ENCODE measurements around the gene SLC11A1. TPM values are rescaled to one million over a fixed set of nuclear protein-coding genes. Genes with fewer than 3 reads are reported as not detected.

Gene SLC11A1
- total RNA-seq, 1 donor from 2014 or later: not detected

DNA sequence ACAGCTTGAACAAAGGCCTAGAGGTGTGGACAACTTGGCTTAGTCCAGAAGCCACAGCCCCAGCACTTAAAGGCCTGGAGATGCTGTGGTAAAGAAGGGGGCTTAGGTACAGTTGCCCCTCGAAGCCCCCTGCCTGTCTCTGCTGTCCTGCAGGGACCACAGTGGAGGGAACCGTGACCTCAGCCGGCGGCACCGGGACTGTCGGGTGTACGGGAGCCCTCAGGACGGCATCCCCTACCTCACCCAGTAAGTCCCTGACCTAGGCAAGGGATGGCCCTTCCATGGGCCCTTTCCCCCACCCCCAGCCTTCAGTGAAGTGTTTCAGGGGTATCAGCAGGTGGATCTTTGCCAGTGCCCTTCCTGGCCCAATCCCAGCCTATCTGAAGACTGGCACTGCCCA, 40.7 kb upstream of the SLC11A1 start:
- Mint-ChIP-seq H3K4me3 (ENCODE audit: unreplicated experiment) (no peak overlapping the region), H3K27me3 (ENCODE audit: unreplicated experiment) (peaks cover 12% of the 10 kb centered on the region), H3K36me3 (ENCODE audit: low read depth, unreplicated experiment) (peaks cover 7% of the 10 kb centered on the region), H3K27ac (ENCODE audit: unreplicated experiment) (no peak overlapping the region), H3K4me1 (ENCODE audit: unreplicated experiment) (peaks cover 2% of the 10 kb centered on the region), H3K9me3 (ENCODE audit: unreplicated experiment) (no peaks in the 10 kb centered on the region)
- TF ChIP-seq, protein P1, sequence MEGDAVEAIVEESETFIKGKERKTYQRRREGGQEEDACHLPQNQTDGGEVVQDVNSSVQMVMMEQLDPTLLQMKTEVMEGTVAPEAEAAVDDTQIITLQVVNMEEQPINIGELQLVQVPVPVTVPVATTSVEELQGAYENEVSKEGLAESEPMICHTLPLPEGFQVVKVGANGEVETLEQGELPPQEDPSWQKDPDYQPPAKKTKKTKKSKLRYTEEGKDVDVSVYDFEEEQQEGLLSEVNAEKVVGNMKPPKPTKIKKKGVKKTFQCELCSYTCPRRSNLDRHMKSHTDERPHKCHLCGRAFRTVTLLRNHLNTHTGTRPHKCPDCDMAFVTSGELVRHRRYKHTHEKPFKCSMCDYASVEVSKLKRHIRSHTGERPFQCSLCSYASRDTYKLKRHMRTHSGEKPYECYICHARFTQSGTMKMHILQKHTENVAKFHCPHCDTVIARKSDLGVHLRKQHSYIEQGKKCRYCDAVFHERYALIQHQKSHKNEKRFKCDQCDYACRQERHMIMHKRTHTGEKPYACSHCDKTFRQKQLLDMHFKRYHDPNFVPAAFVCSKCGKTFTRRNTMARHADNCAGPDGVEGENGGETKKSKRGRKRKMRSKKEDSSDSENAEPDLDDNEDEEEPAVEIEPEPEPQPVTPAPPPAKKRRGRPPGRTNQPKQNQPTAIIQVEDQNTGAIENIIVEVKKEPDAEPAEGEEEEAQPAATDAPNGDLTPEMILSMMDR (IDR thresholded peaks at IDR 0.05; ENCODE audit: unreplicated experiment): no peak
- no peak for DNase-seq (ENCODE audit: low spot score)

DNA sequence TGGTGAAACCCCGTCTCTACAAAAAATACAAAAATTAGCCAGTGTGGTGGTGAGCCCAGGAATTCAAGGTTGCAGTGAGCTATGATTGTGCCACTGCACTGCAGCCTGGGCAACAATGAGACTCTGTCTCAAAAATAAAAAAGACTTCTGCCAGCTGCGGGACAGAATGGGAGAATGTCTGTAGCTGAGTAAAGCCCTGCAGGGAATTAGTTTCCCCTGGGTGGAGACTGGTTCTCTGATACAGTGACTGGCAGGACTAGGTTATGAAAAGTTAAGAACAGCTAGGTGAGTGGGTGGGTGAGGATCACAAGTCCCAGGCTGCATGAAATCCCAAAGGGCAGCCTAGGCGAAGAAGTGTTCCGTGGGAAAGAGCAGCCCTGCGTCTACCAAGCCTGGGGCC, 39.2 kb upstream of the SLC11A1 start:
- no peak overlapping the region for H3K4me3 Mint-ChIP-seq (ENCODE audit: unreplicated experiment)
- DNase-seq (ENCODE audit: low spot score): no peak
- peaks cover 10% of the 10 kb centered on the region for H3K36me3 Mint-ChIP-seq (ENCODE audit: low read depth, unreplicated experiment)
- peaks cover 14% of the 10 kb centered on the region for H3K27me3 Mint-ChIP-seq (ENCODE audit: unreplicated experiment)
- peaks cover 4% of the 10 kb centered on the region for H3K4me1 Mint-ChIP-seq (ENCODE audit: unreplicated experiment)
- TF ChIP-seq, protein P1 (IDR thresholded peaks at IDR 0.05; ENCODE audit: unreplicated experiment): no peak
- no peak overlapping the region for H3K27ac Mint-ChIP-seq (ENCODE audit: unreplicated experiment)
- H3K9me3 Mint-ChIP-seq (ENCODE audit: unreplicated experiment): no peaks in the 10 kb centered on the region

DNA sequence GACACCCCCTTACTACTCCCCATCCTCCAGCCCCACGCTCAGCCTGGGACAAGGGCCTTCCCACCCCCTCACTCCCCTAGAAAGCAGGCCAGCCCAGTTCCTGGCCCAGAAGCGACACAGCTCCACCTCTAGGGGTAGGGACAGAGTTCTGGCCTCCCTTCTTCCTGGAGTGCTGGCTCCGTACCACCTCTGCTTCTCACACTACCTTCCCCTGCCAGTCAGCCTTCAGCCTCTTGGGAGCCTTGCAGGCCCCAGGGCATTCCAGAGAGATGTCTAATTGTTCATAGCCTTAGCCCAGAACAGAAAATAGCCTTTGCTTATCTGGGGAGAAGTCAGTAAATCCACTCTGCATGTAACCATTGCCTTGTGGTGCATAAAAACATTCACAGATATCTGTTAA, 38.5 kb upstream of the SLC11A1 start:
- H3K27me3 Mint-ChIP-seq (ENCODE audit: unreplicated experiment): peaks cover 14% of the 10 kb centered on the region
- H3K9me3 Mint-ChIP-seq (ENCODE audit: unreplicated experiment): no peaks in the 10 kb centered on the region
- no peak overlapping the region for H3K27ac Mint-ChIP-seq (ENCODE audit: unreplicated experiment)
- DNase-seq (ENCODE audit: low spot score): no peak
- TF ChIP-seq, protein P1 (IDR thresholded peaks at IDR 0.05; ENCODE audit: unreplicated experiment): no peak
- peaks cover 10% of the 10 kb centered on the region for H3K36me3 Mint-ChIP-seq (ENCODE audit: low read depth, unreplicated experiment)
- H3K4me1 Mint-ChIP-seq (ENCODE audit: unreplicated experiment): peaks cover 4% of the 10 kb centered on the region
- no peak overlapping the region for H3K4me3 Mint-ChIP-seq (ENCODE audit: unreplicated experiment)

DNA sequence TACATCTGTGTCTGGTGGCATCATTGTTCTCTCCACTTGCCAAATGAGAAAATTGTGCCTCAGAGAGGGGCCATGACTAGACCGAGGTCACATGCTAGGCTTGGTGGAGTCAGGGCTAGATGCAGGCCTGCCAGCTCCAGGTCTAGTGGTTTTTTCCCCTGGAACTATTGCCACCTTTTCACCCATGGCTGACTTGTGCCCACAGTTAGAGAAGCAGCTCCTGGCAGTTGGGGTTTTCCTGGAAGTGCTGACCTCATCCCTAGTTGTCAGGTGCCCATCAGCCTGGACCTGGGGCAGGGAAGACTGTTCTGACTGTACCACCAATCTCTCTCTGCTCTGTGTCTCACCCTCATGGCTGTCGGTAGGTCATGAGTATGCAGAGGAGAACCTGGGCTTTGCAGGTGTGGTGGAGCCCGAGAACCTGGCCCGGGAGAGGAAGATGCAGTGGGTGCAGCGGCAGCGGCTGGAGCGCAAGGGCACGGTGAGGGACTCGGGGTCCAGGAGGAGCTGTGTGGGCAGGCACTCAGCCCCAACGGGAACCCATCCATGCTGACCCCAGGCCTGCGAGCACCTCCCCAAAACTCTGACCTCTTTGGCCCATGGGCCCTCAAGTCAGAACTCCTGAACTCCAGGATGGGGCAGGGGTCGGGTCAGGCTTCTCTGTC, 37.9 kb upstream of the SLC11A1 start:
- Mint-ChIP-seq H3K4me3 (ENCODE audit: unreplicated experiment) (no peak overlapping the region), H3K9me3 (ENCODE audit: unreplicated experiment) (no peaks in the 10 kb centered on the region), H3K27ac (ENCODE audit: unreplicated experiment) (no peak overlapping the region), H3K27me3 (ENCODE audit: unreplicated experiment) (peaks cover 14% of the 10 kb centered on the region), H3K36me3 (ENCODE audit: low read depth, unreplicated experiment) (peaks cover 10% of the 10 kb centered on the region), H3K4me1 (ENCODE audit: unreplicated experiment) (peaks cover 4% of the 10 kb centered on the region)
- TF ChIP-seq, protein P1 (IDR thresholded peaks at IDR 0.05; ENCODE audit: unreplicated experiment): no peak
- DNase-seq (ENCODE audit: low spot score): no peak

DNA sequence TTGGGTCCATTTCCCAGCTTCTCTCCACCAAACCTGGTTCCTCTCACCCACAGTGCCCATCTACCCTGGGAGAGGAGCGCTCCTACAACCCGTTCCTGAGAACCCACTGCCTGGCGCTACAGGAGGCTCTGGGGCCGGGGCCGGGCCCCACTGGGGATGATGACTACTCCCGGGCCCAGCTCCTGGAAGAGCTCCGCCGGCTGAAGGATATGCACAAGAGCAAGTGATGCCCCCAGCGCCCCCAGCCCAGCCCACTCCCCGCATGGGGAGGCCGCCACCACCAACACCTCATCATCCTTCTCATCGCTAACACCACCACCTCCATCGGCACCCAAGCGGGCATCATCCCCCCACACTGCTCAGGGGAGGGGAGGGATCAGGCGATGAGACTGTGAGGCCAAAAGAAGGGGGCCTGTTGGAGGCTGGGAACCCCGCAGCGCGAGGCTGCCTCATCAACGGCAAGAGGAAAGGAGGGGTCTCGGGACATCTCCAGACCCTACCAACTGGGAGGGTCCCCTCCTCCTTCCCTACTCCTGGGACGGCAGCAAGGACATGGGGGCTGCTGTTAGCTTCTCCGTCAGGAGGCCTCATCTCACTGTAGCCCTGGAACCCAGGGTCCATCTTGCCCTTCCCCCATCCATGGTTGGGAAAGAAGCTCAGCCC, 37.2 kb upstream of the SLC11A1 start:
- Mint-ChIP-seq H3K36me3 (ENCODE audit: low read depth, unreplicated experiment) (peaks cover 10% of the 10 kb centered on the region), H3K27me3 (ENCODE audit: unreplicated experiment) (peaks cover 14% of the 10 kb centered on the region), H3K27ac (ENCODE audit: unreplicated experiment) (no peak overlapping the region), H3K4me3 (ENCODE audit: unreplicated experiment) (no peak overlapping the region), H3K4me1 (ENCODE audit: unreplicated experiment) (peaks cover 4% of the 10 kb centered on the region), H3K9me3 (ENCODE audit: unreplicated experiment) (no peaks in the 10 kb centered on the region)
- no peak for DNase-seq (ENCODE audit: low spot score)
- TF ChIP-seq, protein P1 (IDR thresholded peaks at IDR 0.05; ENCODE audit: unreplicated experiment): no peak
